Stimulated activated CD8-positive, alpha-beta memory T cell treated with anti-CD3 and anti-CD28 coated beads, Interleukin-15, amount 100 ng/mL, for 48 hours (primary cell): ENCODE results near the gene SPC25.
"Not testable (repeated sequence)": the region's sequence is repeated elsewhere in the genome, so short reads cannot be mapped to it uniquely, and the experiment has no call there.

Source experiments
- DNase-seq, 2 donors: peaks; one replicate each; pipeline ENCODE4 v3.0.0-alpha.2; 2020; ENCODE audit warnings: low read depth in 2 of 2

The SPC25 gene

DNA sequence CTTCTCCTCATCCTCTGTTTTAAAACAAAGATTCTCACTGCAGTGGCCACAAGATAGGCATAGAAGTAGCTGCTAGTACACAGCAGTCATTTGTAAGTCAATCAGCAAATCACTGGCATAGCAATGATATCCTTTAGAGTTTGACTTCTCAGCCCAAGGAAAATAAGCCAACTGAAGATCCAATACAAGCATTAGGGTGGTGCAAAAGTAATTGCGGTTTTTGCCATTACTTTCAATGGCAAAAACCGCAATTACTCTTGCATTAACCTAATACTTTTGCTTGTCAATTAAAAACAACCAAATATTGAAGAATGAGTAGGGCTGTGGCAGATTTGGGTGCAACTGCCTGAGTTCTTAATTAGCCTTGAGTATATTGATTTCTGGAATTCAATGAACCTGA, 13.7 kb upstream of the SPC25 start:
- no peak for DNase-seq

DNA sequence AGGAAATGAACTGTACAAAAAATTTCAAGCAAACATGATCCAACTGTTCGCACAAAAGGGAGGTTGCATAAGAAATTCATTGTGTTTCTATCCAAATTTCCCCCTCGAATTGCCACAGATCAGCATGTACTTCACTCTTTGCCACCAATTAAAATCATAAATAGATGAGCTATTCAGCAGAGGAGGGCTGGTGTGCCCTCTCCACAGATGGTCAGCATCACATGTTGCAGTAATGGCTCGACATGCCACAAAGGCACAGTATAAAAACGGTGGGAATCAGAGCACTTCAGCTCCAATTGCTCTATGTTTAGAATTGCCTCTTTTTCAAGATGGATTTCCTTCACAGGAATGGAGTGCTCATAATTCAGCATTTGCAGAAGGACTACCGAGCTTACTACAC, 10.8 kb upstream of the SPC25 start, which contains the start of gene G6PC2:
Gene G6PC2, plus strand, starts transcription at position 289 of the 400 bp plus-strand sequence. Its CDS starts 41 bp downstream, at position 330.
- DNase-seq, result no peak

DNA sequence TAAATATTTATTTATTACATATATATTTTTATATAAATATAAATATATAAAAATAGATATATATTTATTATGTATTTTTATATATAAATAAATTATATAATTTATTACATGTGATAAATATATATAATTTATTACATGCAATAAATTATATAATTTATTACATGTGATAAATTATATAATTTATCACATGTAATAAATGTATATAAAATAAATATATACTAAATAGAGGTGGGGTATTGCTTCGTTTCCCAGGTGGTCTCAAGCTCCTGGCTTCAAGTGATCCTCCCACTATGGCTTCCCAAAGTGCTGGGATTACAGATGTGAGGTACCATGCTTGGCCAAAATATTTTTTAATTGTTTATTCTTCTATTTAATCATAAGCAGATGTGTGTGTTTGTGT, 7.2 kb upstream of the SPC25 start:
- no peak for DNase-seq

DNA sequence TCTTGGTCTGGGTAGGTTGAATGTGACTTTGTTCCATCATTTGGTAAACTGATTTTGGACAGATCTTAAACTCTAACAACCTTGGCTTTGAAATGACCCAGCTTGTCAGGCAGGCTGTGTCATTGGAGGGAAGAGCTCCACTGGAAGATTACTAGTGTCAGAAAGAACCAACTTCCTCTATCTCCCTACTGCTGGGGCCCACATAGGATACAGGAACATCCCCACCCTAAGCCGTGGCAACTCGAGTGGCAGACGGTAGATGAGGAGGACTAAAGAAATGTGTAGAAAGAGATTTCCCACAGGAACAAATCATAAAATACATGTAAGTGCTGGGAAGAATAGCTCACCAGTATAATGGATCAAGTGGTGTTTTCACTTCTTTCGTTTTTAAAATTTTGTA, 6.6 kb upstream of the SPC25 start:
- DNase-seq, result no peak

DNA sequence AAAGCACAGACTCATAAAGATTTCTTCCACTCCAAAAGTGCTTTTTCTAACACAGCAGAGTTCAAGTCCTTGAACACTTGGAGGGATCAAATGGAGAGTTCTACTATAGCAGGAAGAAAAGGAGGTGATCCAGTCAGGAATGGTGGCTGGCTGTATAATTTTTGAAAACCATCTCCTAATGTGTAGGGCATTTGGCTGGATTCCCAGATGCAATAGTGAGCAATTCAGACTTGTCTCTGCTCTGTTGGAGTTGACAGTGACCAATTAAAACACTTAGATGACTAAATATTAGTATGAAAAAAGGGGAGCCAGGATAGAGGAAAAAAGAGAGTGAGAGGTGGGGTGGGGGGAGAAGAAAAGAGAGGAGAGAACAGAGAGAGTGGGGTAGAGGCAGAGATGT, 5.5 kb upstream of the SPC25 start:
- no peak for DNase-seq

DNA sequence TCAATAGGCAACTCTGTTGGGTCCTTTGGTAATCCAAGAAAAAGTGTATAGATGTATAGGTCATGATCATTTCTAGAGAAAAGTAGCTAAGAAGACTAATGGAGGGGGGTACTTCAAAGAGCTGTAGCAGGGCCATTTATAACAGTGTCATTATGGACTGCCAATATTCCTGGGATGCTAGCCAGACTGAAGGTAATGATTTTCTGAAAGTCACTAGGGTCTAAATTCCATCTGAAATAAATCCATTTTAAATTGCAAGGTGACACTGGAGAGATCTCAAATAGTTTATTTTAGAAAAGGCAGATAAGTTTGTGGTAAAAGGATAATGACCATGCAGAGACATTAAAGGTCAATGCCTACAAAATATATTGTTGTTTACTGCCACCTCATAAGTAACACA, 4.5 kb upstream of the SPC25 start:
- no peak for DNase-seq

DNA sequence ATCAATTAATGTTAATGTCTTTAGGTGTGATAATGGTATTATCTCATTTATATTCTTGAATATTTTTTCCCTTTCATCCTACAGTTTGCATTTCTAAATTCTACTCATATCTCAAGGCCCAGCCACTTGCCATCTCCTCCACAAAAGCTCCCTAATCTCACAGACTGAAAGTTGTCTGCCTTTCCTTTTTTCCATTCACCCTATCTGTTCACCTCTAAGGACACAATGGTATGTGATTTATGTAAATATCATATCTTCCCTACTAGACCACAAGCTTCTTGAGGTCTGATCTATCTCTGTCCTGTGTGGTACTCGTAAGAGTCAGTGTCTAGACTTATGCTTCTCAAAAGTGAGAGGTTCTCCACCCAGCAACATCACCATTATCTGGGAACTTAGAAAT, 3.9 kb upstream of the SPC25 start:
- DNase-seq, result no peak

DNA sequence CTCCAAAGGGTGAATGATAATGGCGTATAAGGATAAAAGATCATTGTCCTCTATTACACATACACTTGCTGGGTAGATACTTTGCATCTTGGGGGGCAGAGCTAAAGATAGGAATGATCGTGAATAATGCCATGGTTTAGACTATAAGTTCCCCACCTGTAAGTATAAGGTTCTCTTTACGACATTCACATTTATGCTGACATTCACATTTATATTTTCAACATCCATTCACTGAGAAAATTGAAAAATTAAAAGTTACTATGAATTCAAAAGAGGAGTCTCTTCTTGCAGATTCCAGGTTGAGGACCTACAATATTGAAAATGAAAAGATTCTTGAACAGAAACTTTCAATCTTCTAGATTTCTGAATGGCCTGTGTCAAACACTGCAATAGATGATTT, 2.1 kb upstream of the SPC25 start:
- no peak for DNase-seq

DNA sequence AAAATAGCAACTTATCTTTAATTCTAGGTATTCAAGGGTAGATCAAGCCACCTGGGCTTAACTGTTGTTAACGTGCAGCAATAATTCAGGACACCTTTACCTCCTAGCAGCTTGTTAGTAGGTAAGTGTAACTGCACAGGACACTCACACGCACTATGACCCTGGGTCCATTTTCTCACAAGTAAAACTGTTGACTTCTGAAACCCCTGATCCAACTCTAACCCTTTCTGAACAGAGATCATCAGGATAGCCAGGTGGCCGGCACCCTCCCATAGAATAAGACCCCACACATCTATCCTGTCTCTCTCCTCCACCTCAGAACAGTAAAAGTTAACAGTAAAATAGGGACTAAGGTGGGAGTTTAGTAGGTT, 610 bp downstream of the SPC25 start:
- no peak for DNase-seq

DNA sequence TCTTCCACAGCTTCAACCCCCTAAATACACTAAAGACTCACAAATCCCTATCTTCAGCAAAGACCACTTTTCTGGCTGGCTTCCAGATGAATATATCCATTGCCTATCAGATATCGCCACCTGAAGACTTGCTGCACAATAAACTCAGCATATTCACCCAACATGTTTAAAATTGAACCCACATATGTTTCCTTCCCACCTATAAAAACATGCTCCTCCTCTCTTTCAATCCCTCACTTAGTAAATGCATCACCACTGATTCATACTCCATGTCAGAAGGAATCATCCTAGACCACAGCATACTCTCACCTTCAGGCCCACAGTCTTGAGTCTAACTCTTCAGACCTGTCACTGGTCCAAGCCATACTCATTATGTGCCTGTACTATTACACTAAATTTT, 5.3 kb downstream of the SPC25 start:
- no peak for DNase-seq

DNA sequence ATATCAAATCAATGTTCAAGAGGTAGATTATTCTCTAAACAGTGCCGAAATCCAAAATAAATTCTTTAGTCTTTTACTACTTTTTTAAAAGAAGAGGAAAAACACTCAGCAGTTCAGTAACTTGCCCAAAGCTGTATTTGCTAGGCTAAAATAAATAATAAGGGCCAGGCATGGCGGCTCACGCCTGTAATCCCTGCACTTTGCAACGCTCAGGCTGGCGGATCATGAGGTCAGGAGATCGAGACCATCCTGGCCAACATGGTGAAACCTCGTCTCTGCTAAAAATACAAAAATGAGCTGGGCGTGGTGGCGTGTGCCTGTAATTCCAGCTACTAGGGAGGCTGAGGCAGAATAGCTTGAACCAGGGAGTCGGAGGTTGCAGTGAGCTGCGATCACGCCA, 8.1 kb downstream of the SPC25 start:
- DNase-seq, result not testable (repeated sequence)

DNA sequence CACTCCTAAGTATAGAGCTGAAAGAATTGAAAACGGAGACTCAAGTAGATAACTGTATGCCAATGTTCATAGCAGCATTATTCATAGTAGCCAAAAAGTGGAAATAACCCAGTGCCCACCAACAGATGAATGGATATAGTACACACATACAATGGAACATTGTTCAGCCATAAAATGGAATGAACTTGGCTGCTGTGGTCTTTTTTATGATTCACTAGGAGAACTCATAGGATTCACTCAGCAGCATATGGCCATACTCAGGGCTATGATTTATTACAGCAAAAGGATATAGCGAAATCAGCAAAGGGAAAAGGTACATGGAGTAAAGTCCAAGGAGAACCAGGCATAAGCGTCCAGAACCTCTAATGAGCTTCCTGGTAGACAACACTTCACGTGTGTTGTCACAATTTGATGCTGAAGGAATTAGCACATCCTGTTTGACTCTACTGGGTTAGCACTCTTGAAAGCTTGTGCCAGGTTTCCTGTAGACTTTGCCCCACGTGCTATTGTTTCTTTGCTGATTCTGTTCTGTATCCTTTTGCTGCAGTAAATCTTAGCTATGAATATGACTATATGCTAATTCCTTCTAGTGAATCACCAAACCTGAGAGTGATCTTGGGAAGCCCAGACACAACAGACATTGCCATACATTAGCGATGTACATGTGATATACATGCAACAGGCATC, 15.7 kb downstream of the SPC25 start:
- no peak for DNase-seq

DNA sequence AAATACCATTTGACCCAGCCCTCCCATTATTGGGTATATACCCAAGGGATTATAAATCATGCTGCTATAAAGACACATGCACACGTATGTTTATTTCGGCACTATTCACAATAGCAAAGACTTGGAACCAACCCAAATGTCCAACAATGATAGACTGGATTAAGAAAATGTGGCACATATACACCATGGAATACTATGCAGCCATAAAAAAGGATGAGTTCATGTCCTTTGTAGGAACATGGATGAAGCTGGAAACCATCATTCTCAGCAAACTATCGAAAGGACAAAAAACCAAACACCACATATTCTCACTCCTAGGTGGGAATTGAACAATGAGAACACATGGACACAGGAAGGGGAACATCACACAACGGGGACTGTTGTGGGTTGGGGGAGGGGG, 19.4 kb downstream of the SPC25 start:
- not testable (repeated sequence) for DNase-seq

DNA sequence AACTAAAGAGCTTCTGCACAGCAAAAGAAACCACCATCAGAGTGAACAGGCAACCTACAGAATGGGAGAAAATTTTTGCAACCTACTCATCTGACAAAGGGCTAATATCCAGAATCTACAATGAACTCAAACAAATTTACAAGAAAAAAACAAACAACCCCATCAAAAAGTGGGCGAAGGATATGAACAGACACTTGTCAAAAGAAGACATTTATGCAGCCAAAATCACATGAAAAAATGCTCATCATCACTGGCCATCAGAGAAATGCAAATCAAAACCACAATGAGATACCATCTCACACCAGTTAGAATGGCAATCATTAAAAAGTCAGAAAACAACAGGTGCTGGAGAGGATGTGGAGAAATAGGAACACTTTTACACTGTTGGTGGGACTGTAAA, 19.9 kb downstream of the SPC25 start:
- not testable (repeated sequence) for DNase-seq

DNA sequence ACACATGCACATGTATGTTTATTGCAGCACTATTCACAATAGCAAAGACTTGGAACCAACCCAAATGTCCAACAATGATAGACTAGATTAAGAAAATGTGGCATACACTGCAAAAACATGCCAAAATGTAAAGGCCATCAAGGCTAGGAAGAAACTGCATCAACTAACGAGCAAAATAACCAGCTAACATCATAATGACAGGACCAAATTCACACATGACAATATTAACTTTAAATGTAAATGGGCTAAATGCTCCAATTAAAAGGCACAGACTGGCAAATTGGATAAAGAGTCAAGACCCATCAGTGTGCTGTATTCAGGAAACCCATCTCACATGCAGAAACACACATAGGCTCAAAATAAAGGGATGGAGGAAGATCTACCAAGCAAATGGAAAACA, 23.1 kb downstream of the SPC25 start:
- not testable (repeated sequence) for DNase-seq

DNA sequence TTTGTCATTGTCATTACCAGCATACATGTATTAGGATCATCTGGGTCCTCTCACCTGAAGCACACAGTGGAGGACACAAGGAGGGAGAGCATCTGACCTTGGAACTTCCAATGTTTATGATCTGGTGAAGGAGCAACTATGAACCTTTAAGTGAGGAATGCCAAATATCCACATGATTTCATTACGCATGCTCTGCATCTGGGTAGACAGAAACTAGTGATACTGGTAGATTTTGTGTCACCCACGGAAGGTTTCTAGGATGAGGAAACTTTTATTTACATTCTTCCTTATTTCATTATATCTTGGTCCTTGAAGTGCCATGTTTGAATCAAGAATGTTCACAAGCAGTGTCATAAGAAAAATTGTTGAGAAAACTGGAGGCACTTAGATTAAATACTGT, 32.1 kb downstream of the SPC25 start:
- DNase-seq, result no peak

DNA sequence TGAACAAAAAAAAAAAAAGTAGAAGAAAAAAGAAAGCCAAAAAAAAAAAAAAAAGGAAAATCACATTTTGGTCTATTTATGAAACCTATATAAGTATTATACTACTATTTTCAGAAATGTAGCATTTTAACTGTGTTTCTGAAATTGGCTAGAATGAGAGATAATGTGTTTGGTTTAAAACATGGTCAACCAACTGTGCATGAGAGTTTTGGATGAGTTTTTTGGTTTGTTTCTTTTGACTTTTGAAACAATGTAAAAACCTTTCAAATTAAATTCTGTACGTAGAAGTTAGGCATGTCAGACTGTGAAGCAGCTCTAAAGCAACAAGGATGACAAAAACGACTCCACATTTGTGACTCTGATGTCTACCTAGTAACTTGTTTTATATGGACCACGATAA, 34.6 kb downstream of the SPC25 start:
- DNase-seq, result no peak

DNA sequence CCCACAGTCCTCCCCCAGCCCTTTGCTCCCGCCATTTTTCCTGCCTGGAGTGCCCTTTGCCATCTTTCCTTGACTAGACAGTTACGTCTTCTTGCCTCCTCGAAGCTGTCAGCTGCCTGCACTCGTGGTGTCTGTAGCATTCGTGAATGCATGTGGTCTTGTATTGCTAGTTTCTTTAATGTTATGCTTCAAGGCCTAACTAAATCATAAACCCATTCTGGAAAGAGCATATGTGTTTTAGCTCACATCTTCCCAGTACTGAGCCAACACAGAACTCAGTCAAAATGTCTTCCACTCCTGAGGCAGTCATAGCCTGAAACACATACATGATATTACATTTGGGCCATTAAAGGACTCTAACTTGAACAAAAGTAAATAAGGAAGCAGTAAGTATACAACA, 35.6 kb downstream of the SPC25 start:
- no peak for DNase-seq

DNA sequence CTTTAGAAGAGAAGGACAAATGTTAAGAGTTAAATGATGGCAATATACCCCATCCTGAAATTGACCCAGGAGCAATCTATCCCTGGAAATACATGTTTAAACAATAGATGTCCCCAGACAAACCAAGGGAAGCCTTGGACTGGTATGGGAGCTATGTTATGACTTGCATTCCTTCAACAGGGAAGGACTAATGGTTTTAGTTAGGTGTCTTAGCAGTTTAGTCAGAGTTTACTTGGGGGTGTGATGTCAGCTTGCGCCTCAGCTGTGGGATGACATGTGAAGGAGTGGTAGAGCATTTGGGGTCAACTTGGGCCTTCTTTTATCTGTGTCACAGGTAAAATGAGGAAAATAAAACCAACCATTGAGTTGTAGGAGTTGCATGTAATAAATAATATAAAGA, 36.8 kb downstream of the SPC25 start:
- no peak for DNase-seq

DNA sequence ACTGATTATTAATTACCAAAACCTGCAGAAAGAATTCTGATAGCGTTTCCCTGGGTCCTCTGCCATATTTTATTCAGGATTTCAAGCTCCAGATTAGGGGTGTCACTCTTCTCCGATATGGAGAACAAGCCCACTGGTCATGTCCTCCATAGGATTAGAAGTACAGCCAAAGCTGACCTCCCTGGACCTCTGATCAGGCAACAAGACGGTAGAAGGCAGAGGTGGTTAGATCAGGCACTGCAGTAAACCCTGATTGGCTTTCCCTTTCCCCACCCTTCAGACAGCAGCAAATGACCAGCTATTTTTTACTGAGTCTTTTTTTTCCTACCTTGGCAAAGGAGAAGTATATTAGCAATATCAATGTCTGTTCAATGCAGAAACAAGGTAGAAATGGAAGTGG, 37.7 kb downstream of the SPC25 start:
- no peak for DNase-seq

DNA sequence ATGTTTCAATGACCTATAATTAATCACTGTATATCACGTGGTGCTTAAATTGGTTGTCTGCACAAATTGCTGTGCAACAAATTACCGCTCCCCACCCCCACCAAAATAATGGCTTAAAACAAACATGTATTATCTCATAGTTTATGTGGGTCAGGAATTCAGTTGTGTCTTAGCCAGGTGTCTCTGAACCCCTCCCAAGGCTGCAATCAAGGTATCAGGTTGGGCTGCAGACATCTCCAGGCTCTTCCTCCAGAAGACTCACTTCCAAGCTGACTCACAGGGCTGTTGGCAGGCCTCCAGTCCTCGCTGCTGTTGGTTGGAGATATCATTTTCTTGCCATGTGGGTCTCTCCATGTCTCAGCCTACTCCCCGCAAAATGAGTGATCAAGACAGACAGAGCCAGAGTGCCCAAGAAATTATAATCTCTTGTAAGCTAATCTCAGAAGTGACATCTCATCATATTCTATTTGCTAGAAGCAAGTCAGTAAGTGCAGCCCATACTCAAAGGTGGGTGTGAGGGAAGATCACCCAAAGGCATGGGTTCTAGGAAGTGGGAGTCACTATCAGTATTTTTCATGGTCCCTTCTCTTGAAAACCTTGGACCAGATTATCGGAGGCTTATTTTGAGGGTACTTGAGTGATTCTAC, 38.4 kb downstream of the SPC25 start:
- no peak for DNase-seq

DNA sequence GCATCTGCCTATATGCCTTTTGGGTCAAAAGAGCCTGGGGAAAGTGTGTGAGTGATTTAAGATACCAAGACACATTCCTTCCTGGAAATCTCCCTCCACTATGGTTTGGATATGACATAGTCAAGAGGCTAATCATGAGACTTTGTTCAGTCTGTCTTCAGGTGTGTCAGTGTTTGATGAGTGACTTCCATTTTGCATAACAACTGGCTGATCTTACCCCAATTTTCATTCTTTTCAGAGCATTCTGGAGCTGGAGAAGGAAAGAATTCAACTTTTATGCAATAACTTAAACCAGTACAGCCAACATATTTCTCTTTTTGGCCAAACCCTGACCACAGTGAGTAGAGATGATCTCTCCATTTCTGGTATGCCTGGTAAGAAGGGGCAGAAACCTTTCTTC, 39.4 kb downstream of the SPC25 start:
- no peak for DNase-seq

DNA sequence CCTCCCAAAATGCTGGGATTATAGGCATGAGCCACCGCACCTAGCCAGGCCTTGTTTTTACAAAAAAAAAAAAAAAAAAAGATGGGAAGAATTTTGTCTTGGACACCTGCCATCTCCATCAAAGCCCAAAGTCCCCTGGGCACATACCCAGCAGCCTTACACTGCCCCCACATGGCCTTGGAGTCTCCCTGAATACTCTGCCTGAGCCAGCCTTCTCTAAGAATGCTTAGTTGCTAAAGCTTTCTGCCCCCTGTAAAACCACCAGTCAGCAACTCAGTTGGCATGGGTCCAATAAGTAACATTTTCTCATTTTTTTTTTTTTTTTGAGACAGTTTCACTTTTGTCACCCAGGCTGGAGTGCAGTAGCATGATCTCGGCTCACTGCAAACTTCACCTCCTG, 40.6 kb downstream of the SPC25 start:
- no peak for DNase-seq

DNA sequence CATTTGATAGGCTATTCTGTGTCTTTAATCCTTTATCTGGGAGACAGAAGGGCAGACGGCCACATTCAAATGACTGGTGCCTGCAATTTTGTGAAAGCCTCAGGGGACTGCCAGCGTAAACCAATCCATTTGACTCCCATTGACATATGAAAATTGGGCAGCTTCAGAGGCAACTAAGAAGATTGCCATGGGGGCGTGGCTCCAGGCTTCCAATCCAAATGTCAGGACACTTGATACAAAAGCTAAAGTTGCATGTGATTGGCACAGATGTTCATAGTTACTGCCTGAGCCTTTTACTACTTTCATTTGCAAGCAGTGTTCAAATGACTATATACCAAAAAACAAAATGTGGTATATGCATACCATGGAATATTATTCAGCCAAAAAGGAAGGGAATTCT, 42.0 kb downstream of the SPC25 start:
- DNase-seq, result no peak
